Sigmoid colon (tissue), 4 donors: Measurements from ENCODE around the gene RPL18.

Experiments
- EP300 ChIP-seq, 4 donors: sonication (generic); formaldehyde crosslinking; IDR thresholded peaks; one replicate each; pipeline ENCODE4 v1.6.1; 2017; ENCODE audit warnings: antibody characterized with exemption in 4 of 4
- POLR2A ChIP-seq, 2 donors: fragments of 450-650 bp; IDR thresholded peaks; one replicate each; pipeline ENCODE4 v1.6.1; 2016; ENCODE audit warnings: antibody characterized with exemption in 2 of 2, mild to moderate bottlenecking in 2 of 2, moderate library complexity in 2 of 2
- POLR2AphosphoS5 ChIP-seq, 4 donors: sonication (generic); formaldehyde crosslinking; IDR thresholded peaks; one replicate each; pipeline ENCODE4 v1.6.1; 2017; ENCODE audit warnings: antibody characterized with exemption in 4 of 4
- TF ChIP-seq, protein P1 (sequence below), 4 experiments: fragments of 450-650 bp in 3 of 4; fragments of 200-600 bp in 1 of 4; IDR thresholded peaks; one replicate each; pipeline ENCODE4 v1.5.1; 2016 to 2019; ENCODE audit warnings: antibody characterized with exemption in 4 of 4, mild to moderate bottlenecking in 3 of 4, moderate library complexity in 2 of 4

- TF ChIP-seq POLR2A (IDR thresholded peaks at IDR 0.05) = no peak
- TF ChIP-seq, protein P1, sequence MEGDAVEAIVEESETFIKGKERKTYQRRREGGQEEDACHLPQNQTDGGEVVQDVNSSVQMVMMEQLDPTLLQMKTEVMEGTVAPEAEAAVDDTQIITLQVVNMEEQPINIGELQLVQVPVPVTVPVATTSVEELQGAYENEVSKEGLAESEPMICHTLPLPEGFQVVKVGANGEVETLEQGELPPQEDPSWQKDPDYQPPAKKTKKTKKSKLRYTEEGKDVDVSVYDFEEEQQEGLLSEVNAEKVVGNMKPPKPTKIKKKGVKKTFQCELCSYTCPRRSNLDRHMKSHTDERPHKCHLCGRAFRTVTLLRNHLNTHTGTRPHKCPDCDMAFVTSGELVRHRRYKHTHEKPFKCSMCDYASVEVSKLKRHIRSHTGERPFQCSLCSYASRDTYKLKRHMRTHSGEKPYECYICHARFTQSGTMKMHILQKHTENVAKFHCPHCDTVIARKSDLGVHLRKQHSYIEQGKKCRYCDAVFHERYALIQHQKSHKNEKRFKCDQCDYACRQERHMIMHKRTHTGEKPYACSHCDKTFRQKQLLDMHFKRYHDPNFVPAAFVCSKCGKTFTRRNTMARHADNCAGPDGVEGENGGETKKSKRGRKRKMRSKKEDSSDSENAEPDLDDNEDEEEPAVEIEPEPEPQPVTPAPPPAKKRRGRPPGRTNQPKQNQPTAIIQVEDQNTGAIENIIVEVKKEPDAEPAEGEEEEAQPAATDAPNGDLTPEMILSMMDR (IDR thresholded peaks at IDR 0.05) = no peak
- TF ChIP-seq POLR2AphosphoS5 (IDR thresholded peaks at IDR 0.05) = no peak
- TF ChIP-seq EP300 (IDR thresholded peaks at IDR 0.05) = no peak
Observed at GRCh38 chr19:48603001-48603400, 16.0 kb downstream of the RPL18 start.
